Left kidney (tissue), 8 donors: Measurements from ENCODE around the gene PRRG1. TPM values are rescaled to one million over a fixed set of nuclear protein-coding genes. Genes with fewer than 3 reads are reported as not detected.
"Not testable (repeated sequence)": the region's sequence is repeated elsewhere in the genome, so short reads cannot be mapped to it uniquely, and the experiment has no call there.

Source experiments
- DNase-seq: peaks from one replicate; pipeline ENCODE4 v3.0.0-alpha.2; 2013
- long read RNA-seq, 8 donors: transcript quantifications; one replicate each; lab custom pipeline, GENCODE V29; 2026
- polyA plus RNA-seq: library from polyadenylated mRNA; unstranded; fragments of 120-200 nt; gene quantifications from one replicate; pipeline ENCODE4 v1.2.1, GENCODE V29; 2013; ENCODE audit not compliant: insufficient read length

Gene PRRG1
- polyA plus RNA-seq = 21.8 TPM
- long read RNA-seq, donor 1, full-length matches to known transcripts = 9 of 9 reads
- long read RNA-seq, donor 1, partial matches to known transcripts = 0 of 9 reads
- long read RNA-seq, donor 1, other reads (novel, unspliced or antisense) = 0 of 9 reads
- long read RNA-seq, donor 2, full-length matches to known transcripts = 10 of 10 reads
- long read RNA-seq, donor 2, partial matches to known transcripts = 0 of 10 reads
- long read RNA-seq, donor 2, other reads (novel, unspliced or antisense) = 0 of 10 reads
- long read RNA-seq, donor 3, full-length matches to known transcripts = 4 of 4 reads
- long read RNA-seq, donor 3, partial matches to known transcripts = 0 of 4 reads
- long read RNA-seq, donor 3, other reads (novel, unspliced or antisense) = 0 of 4 reads
- long read RNA-seq, donor 4 = 0 reads
- long read RNA-seq, donor 5, full-length matches to known transcripts = 5 of 5 reads
- long read RNA-seq, donor 5, partial matches to known transcripts = 0 of 5 reads
- long read RNA-seq, donor 5, other reads (novel, unspliced or antisense) = 0 of 5 reads
- long read RNA-seq, donor 6, full-length matches to known transcripts = 3 of 3 reads
- long read RNA-seq, donor 6, partial matches to known transcripts = 0 of 3 reads
- long read RNA-seq, donor 6, other reads (novel, unspliced or antisense) = 0 of 3 reads
- long read RNA-seq, donor 7, full-length matches to known transcripts = 7 of 7 reads
- long read RNA-seq, donor 7, partial matches to known transcripts = 0 of 7 reads
- long read RNA-seq, donor 7, other reads (novel, unspliced or antisense) = 0 of 7 reads
- long read RNA-seq, donor 8, full-length matches to known transcripts = 3 of 3 reads
- long read RNA-seq, donor 8, partial matches to known transcripts = 0 of 3 reads
- long read RNA-seq, donor 8, other reads (novel, unspliced or antisense) = 0 of 3 reads

GRCh38 chrX:37349221-37350033, at the start of gene PRRG1:
TSS of gene PRRG1 (plus strand) at chrX:37349364. CDS start at chrX:37406250, 56,886 bp downstream.
- DNase-seq = peak; percentile 72

GRCh38 chrX:37302569-37302968, 46.6 kb upstream of the PRRG1 start:
- no peak for DNase-seq

- DNase-seq = not testable (repeated sequence)
Observed at GRCh38 chrX:37305238-37305637, 43.9 kb upstream of the PRRG1 start.

- DNase-seq = no peak
Observed at GRCh38 chrX:37314531-37314930, 34.6 kb upstream of the PRRG1 start.

- DNase-seq = no peak
Observed at GRCh38 chrX:37315511-37316248, 33.5 kb upstream of the PRRG1 start.

GRCh38 chrX:37320541-37321203, 28.5 kb upstream of the PRRG1 start:
- DNase-seq = no peak

- DNase-seq = no peak
Observed at GRCh38 chrX:37330642-37331041, 18.5 kb upstream of the PRRG1 start.

- DNase-seq = no peak
Observed at GRCh38 chrX:37331546-37331945, 17.6 kb upstream of the PRRG1 start.

GRCh38 chrX:37332055-37332454, 17.1 kb upstream of the PRRG1 start:
- no peak for DNase-seq

GRCh38 chrX:37332987-37333658, 16.0 kb upstream of the PRRG1 start:
- no peak for DNase-seq

- DNase-seq = peak; percentile 12
Observed at GRCh38 chrX:37347420-37347819, 1.7 kb upstream of the PRRG1 start.

- DNase-seq = peak; percentile 34
Observed at GRCh38 chrX:37348231-37348970, 763 bp upstream of the PRRG1 start.

GRCh38 chrX:37348971-37349220, 268 bp upstream of the PRRG1 start:
- DNase-seq = no peak

- DNase-seq = peak; percentile 11
Observed at GRCh38 chrX:37350034-37350365, 836 bp downstream of the PRRG1 start.

- DNase-seq = no peak
Observed at GRCh38 chrX:37353646-37354045, 4.5 kb downstream of the PRRG1 start.

GRCh38 chrX:37357436-37357835, 8.3 kb downstream of the PRRG1 start:
- no peak for DNase-seq

GRCh38 chrX:37361596-37361995, 12.4 kb downstream of the PRRG1 start:
- DNase-seq = no peak

- DNase-seq = no peak
Observed at GRCh38 chrX:37364666-37365065, 15.5 kb downstream of the PRRG1 start.

- DNase-seq = no peak
Observed at GRCh38 chrX:37367946-37368345, 18.8 kb downstream of the PRRG1 start.
